OCI-LY7 (cell line): ENCODE results near the gene CDK18.

ENCODE experiments used
- EZH2phosphoT487 ChIP-seq: fragments of 200-600 bp; sonication (generic); IDR thresholded peaks from 2 replicates; pipeline ENCODE4 v1.6.1; 2018; ENCODE audit warnings: low read depth, borderline replicate concordance, mild to moderate bottlenecking, mixed run types, antibody characterized with exemption, low read length, moderate library complexity, mixed read lengths
- TF ChIP-seq, protein P1 (sequence below): fragments of 200-600 bp; sonication (generic); conservative IDR thresholded peaks from 2 replicates; pipeline ENCODE4 v1.5.1; 2014; ENCODE audit warnings: mild to moderate bottlenecking, antibody characterized with exemption, low read length, moderate library complexity, mixed read lengths

DNA sequence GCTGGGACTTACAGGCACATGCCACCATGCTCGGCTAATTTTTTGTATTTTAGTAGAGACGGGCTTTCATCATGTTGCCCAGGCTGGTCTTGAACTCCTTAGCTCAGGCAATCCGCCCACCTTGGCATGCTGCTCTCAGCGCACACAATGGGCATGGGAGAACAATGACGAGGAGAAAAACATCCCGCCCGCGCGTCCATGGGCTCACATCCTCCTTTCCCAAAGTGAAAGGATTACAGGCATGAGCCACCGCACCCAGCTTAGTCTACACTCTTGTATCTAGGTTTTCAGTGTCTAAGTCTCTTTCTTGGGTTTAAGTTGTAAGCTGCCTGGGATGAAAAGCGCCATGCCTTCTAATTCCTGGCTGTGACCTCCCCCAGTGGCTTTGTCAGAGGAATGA is 37.9 kb downstream of the CDK18 start:
- TF ChIP-seq EZH2phosphoT487, result no peak
- TF ChIP-seq, protein P1, sequence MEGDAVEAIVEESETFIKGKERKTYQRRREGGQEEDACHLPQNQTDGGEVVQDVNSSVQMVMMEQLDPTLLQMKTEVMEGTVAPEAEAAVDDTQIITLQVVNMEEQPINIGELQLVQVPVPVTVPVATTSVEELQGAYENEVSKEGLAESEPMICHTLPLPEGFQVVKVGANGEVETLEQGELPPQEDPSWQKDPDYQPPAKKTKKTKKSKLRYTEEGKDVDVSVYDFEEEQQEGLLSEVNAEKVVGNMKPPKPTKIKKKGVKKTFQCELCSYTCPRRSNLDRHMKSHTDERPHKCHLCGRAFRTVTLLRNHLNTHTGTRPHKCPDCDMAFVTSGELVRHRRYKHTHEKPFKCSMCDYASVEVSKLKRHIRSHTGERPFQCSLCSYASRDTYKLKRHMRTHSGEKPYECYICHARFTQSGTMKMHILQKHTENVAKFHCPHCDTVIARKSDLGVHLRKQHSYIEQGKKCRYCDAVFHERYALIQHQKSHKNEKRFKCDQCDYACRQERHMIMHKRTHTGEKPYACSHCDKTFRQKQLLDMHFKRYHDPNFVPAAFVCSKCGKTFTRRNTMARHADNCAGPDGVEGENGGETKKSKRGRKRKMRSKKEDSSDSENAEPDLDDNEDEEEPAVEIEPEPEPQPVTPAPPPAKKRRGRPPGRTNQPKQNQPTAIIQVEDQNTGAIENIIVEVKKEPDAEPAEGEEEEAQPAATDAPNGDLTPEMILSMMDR, result no peak
